Renal pelvis (tissue), 4 donors: ENCODE measurements around the gene SLC6A3. TPM values are rescaled to one million over a fixed set of nuclear protein-coding genes. Genes with fewer than 3 reads are reported as not detected.
"Not testable (repeated sequence)": the region's sequence is repeated elsewhere in the genome, so short reads cannot be mapped to it uniquely, and the experiment has no call there.

ENCODE experiments used
- DNase-seq: peaks from one replicate; pipeline ENCODE4 v3.0.0-alpha.2; 2013
- polyA plus RNA-seq, 3 donors: library from polyadenylated mRNA; unstranded; fragments of 120-200 nt; gene quantifications; one replicate each; pipeline ENCODE4 v1.2.1, GENCODE V29; 2013; ENCODE audit not compliant: insufficient read length in 3 of 3

SLC6A3 gene
- polyA plus RNA-seq, 3 donors, result 0.15 to 0.40 (median 0.21) TPM

DNA sequence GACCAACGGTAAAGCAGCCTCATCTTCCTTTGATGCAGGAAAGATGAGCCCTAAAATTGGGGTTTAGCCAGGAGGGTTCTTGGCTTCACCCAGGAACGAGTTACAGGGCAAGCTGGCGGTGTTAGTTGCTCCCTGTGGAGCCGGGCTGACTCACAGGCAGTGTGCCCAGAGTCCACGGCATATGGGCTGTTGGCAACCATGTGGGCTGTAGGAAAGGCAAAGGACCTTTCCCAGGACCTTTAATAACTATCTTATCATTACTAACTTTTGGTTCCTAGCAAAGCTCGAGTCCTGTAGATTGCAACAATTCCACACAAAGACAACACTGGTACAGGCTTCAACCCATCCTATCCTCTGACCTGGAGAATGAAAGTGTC lies 70.6 kb downstream of the SLC6A3 start:
- no peak for DNase-seq

DNA sequence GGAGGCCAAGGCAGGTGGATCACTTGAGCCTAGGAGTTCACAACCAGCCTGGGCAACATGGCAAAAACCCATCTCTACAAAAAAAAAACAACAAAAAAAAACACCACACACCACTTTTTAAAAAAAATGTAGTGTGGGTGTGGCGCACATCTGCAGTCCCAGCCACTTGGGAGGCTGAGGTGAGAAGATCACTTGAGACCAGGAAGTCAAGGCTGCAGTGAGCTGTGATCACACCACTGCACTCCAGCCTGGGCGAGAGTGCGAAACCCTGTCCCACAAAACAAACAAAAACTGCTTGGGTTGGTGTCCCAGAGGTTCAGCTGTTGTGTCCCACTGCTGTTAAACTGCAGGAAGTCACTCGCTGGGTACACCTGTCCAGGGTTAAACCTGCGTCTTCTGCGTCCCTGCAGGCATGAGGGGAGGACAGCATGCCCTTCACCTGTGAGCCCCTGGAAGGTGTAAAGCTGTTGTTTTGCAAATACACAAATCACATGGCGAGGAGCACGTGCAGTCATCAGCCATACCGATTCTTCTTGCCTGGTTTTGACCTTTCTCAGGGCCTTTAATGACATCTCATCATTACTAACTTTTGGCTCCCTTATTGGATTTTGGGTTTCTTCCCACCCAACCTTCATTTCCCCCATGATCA lies 71.1 kb downstream of the SLC6A3 start:
- DNase-seq, result no peak

DNA sequence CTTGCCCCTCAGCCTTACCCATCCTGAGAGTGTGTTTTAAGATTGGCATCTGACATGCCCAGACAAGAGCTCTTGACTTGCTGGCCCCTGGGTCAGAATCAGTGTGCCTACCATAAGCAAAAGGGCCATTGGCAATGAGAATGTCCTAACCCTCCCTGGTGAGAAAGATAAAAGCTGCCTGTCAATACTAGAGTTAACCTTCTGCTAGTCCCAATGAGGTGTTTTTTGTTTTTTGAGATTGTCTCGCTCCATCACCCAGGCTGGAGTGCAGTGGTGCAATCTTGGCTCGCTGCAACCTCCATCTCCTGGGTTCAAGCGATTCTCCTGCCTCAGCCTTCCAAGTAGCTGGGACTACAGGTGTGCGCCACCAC lies 73.3 kb downstream of the SLC6A3 start:
- DNase-seq, result not testable (repeated sequence)

DNA sequence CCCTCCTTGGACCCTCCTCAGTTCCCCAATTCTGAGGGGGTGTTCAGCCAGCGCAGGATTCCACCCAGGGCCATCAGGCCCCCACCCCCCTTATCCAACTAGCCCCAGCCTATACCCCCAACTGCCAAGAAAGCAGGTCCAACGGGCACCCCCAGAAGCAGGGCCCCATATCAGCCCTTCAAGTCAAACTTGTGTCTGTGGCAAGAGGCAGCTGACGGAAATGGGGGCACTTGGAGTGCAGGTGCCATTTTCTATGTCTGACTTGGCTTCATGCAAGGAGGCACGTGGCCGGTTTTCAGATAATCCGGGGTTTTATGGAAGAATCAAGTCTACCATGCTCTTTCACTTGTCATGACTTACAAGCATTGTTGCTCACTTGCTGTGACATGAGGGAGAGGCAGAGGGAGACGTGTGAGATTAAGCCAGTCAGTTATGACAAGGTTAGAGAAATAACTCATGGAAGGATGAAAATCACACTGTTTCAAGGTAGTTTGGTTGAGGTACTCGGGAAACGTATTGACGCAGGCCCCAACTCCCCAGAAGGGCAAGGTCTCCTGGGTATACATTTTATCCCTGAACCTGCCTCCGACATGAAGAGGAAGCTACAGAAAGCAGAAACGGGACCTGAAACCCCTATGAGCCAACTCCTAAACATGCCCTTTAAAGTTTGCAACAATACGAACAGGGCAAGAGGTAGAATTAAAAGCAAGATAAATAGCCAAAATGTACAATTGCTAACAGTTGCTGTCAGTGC lies 73.8 kb downstream of the SLC6A3 start:
- no peak for DNase-seq

DNA sequence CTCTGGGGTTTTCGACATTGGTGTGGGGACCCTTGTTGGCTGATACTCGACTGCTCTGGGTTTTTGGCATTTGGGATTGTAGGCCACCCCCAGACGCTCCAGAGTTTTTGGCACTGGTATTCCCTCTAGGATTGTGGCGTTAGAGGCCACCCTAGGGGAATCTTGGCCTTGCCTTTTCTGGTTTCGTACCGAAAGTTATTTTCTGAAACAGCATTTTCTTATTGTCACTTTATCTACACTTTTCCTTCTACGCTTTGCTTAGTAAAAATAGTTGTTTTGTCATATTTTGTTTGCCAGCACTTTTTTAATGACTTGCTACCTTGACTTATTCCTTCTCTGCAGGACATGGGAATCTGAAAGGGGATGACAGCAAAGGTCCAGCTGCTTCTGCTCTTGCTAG lies 75.2 kb downstream of the SLC6A3 start:
- no peak for DNase-seq

DNA sequence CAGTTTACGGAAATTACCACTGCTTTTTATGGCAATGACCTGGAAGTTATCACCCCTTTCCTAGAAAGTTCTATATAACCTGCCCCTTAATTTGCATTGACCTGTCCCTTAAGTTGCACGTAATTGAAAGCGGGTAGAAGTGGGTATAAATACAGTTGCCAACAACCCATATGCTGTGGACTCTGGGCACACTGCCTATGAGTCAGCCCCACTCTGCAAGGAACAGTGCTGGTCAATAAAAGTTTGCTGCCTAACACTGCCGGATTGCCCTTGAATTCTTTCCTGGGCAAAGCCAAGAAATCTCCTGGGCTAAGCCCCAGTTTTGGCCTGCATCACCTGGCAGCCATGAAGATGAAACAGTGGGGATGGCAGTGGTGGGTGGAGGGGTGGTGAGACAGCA lies 76.5 kb downstream of the SLC6A3 start:
- DNase-seq, result no peak

DNA sequence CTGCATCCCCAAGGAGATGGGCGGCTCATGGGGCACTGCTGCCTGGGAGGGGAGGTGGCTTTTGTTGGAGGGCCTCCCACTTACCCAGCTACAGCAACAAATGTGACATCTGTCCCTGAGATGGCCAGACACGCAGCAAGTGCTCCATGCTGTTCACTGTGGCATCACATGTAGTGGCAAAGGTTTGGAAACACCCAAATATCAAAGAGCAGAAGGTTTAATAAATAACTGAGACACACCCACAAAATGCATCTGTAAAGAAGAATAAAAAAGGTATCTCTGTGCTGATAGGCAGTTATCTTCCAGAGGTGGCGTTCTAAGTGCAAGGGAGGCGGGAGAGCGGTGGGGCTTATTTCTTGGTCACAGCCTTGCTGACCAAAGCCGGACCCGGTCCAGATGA lies 77.0 kb downstream of the SLC6A3 start:
- no peak for DNase-seq

DNA sequence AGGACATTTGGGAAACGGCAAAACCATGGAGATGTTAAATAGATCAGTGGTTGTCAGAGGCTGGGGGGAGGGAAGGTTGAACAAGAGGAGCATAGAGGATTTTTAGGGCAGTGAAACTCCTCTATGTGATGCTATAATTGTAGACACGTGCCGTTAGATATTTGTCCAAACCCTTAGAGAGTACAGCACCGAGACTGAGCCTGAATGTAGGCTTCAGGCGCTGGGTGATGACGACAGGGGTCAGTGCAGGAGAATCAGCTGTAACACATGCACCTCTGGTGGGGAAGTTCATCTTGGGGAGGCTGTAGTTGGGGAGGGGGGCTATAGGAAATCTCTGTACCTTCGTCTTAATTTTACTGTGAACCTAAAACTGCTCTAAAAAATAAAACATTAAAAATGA lies 78.1 kb downstream of the SLC6A3 start:
- no peak for DNase-seq

DNA sequence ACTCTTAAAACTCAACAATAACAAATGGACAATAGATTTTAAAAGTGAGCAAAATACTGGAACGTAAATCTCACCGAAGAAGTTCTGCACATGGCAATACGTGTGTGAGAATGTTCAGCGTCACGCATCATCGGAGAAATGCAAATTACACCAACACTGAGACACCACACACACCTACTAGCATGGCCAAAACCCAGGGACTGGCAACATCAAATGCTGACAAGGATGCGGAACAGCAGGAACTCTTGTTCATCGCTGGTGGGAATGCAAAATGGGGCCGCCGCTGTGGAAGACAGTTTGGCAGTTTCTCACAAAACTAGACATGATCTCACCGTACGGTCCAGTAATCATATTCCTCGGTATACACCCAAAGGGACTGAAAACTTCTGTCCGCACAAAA lies 78.7 kb downstream of the SLC6A3 start:
- no peak for DNase-seq

DNA sequence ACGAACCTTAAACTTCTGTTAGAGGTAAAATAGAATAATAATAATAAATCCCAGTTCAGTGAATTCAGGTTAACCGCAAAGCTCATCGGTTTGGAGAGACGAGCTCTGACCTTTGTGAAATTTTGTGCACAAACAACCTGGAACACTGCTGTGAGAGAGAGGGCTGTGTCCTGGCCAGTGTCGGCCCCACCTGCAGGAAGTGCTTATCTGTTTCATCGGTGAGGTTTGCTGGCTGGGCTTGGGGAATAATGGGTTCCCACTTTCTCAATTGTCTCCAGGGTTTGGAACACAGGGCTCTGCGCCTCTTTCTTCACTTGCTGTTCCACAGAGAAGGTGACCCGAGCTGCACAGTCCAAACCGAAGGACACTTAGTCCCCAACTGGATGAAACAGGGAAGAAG lies 81.0 kb downstream of the SLC6A3 start:
- no peak for DNase-seq

DNA sequence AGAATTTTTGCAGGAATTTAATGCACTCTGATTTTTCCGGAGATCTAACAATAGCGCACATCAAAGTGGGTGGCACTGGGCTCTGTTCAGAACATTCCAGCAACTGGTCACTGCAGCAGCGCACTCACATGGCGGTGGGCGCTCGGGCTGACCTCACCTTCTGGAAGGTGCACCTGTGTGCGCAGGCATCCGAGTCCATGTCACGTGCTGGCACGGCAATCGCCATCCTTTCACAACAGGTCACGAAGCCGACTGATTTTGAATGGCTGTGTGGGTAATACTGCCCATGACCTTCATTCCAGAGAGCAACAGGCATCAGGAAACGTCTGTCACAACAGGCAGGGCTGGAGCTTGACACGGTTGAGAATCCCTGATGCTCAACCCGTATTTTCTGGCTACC lies 81.7 kb downstream of the SLC6A3 start:
- DNase-seq, result no peak

DNA sequence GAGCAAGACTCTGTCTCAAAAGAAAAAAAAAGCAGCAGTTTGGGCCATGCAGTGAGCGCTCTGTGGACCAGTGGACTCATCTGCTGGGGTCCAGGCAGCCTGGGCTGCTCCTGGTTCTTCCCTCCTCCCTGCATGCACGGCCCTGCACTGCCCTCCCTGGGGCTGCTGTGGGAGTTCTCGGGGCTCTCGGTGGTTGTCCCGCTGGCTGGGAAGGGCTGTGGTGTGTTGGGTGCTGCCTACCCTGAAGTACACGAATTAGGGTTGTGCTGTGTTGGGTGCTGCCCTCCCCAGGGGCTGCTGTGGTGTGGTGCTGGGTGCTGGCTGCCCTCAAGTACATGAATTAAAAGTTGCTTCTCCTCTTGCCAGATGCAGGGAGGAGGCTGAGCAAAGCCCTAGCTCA lies 82.1 kb downstream of the SLC6A3 start:
- DNase-seq, result no peak

DNA sequence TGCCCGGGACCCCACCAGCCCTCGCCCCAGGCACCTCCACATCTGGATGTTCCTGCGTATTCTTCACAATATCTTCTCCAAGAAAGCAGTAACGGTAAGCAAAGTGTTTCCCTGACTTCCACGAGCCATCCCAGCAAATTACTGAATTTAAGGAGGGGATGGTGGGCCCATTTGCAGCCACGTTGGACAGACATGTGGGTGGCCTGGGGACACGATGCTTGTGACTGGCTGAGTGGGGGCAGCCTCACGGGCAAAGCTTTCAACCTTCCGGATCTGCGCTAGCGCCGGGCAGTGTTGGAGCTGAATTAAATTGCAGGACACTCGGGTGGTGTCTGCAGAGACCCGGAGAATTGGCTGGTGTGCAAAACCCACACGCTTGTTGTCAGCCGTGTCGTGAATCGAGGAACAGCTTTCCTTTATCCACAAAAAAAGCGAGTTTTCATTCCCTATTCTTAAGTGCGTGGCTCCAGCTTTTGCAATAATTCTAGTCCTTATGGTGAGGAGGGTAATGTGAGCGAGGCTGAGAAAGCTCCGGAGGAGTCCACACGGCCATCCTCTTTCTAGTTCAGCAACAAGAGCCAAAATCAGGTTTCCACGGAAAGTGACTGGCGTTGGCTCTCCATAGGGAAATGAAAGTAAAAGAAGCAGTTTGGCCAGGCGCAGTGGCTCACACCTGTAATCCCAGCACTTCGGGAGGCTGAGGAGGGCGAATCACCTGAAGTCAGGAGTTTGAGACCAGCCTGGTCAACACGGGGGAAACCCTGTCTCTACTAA lies 82.8 kb downstream of the SLC6A3 start:
- DNase-seq, result no peak

DNA sequence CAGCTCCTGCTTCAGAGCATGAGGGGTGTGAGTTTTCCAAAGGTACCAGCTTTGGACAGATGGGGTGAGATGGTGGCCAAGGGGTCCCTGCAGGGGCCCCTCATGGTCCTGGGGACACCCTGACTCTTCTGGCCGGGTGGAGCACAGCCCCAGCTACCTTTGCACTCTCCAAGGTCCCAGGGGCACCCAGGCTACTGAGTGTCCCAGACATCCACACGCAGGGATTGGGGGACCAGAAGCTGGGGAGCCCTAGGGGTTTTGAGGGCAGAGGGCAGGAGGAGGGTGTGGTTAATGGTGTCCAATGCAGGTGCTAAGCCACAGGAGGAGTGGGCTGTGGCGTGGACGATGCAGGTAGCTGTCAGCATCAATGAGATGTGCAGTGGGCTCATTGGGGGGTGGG lies 84.4 kb downstream of the SLC6A3 start:
- no peak for DNase-seq

DNA sequence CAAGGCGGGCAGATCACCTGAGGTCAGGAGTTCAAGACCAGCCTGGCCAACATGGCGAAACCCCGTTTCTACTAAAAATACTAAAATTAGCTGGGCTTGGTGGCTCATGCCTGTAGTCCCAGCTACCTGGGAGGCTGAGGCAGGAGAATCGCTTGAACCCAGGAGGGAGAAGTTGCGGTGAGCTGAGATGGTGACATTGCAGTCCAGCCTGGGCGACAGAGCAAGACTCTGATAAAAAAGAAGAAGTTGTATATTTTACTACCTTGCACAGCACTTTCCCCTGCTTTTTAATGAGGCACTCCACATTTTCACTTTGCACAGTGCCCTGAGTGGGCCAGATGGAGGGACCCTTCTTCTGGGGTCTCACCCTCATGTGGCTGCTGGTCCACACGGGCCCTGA lies 84.9 kb downstream of the SLC6A3 start:
- not testable (repeated sequence) for DNase-seq

DNA sequence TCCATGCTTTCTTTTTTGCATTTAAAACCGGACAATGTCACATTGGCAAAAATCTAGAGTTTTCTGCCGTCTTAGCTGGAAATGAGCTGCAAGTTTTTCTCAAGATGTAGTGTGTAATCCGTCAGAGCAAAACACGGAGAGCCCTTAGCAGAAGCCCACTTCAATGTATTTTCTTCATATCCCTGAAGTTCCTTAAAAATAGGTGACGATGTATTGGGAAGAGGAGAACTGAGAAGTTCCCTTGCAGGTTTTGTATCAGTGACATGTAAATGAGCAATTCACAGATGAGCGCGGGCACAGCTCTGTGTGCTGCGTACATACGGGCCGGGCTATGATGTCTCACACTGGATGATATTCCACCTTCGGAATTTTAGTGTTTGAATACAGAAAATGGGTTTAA lies 85.5 kb downstream of the SLC6A3 start:
- DNase-seq, result no peak

DNA sequence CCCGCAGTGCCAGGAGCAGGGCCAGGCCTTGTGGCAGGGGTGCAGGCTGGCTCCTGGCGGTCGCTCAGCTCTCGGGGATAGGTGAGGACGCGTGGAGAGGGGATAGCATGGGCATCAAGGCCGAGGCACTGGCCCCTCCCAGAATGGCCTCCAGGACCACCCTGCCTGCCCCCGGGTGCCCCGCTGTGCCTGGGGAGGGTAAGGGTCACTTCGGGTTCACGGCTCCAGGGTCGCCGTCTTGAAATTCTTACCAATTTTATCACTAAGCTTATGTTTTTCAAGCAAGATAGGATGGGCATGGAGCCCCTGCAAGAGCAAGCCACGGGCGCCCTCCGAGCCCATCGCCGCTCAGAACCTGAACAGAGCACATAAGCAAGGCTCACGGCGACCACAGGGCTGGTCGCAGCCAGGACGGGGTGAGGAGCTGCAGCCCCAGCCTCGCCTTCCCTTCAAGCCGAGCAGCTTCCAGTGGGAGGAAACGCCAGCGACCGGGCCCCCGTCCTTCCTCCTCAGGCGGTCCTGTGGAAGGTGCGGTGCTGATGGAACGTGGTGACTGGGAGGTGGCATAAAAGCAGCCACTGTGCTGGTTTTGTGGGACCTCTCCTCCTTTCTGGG lies 86.1 kb downstream of the SLC6A3 start:
- DNase-seq, result no peak

DNA sequence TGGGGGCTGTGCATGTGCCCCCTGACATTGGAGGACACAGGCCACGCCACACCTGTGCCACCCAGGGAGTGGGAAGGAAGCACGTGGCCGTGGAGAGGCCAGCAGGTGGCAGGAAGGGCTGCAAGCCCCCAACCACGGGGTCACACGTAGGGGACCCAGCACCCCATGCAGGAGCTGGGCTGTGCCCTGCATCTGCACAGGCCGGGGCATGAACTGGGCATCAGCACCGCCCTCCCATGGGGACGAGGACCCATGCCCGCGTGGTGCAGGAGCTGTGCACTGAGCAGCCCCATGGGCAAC lies 86.6 kb downstream of the SLC6A3 start:
- DNase-seq, result no peak

DNA sequence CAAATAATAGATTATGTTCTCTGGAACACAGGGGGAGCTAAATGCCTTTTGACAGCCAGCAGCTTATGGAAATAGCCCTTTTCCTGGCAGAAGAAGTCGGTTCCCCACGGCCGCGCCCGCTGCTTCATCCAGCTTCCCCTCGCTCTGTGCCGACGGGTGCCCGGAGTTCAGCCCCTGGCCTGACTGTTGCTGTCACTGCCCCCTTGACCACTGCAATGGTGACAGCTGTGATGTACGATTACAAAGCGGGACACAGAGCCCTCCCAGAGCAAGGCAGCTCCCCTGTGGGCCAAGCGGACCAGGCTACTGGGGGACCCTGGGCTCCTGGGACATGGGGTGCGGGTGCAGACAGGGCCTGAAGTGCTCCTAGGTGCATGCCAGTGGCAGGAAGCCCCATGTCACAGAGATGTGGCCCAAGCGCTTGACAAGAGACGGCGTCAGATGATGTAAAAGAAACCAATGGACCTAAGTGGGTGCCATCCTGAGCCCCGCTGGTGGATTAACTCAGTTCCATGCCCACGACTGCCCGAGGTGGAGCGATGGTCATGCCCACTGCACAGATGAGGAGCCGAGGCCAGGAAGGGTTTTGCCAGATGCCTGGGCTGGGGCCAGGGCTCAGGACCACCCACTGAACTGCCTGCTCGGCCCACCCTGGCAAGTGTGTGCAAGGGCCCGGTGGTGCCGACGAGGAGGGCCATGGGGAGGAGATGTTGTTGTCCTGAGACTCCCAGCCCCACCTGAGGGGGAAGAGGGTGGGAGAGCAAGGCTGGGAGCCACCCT lies 87.1 kb downstream of the SLC6A3 start:
- DNase-seq, result no peak

DNA sequence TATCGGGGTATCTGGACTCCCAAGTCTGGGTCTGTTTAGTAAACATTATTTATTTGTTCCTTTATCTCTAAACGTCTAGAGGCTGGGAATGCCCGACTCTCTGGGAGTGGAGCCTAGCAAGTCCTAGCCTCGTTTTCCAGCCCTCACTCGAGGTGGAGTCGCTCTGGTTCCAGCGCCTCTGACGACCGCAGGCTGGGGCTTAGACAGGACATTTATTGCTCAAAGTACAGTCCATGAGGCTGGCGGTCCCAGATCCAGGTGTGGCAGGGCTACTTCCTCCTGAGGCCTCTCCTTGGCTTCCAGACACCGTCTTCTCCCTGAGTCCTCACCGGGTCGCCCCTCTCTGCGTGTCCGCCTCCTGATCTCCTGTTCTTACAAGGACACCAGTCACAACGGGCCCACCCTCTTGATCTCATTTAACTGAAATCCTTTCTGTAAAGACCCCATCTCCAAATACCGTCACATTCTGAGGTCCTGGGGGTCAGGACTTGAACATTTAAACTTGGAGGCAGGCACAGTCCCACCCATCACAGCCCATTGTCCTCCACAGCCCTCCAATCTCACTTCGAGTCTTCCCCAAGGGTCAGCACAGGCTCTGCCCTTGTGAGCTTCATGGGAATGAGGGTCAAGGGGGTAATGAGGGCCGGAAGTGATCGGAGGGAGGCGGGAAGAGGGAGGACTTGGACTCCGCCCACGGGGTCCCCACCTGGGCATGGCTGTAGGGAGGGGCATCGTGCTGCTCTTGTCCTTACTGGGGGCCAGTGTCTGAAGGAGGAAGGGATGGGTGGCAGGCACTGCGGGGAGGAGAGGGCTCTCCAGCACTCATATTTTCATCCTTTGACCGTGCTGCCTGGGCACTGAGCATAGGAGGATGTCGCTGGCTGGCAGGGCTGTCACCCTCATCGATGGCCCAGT lies 88.1 kb downstream of the SLC6A3 start:
- DNase-seq, result no peak

DNA sequence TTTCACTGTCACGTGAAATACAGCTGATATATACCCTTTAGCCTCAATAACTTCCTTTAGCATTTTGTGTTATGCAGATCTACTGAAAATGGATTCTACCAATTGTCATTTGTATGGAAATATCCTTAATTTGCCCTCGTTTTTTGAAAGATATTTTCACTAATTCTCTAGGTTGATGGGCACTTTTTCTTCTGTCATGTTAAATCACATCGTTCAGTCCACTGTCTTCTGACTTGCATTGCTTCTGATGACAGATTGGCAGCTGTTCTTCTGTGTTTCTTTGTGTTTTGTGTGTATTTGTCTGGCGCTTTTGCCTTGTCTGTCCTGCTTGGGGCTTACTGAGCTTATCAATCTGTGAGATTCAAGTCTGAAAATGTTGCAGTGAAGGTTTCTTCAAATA lies 90.7 kb downstream of the SLC6A3 start:
- no peak for DNase-seq
